Activated CD8-positive, alpha-beta T cell treated with anti-CD3 and anti-CD28 coated beads for 36 hours (primary cell): ENCODE data around the gene DSG3. TPM values are rescaled to one million over a fixed set of nuclear protein-coding genes. Genes with fewer than 3 reads are reported as not detected.
"Not testable (repeated sequence)": the region's sequence is repeated elsewhere in the genome, so short reads cannot be mapped to it uniquely, and the experiment has no call there.

Source experiments
- ATAC-seq: fragments of 200-7000 bp; cut with Tn5 transposase; one replicate; pipeline ENCODE4 v1.10.0; 2021; ENCODE audit warnings: mild to moderate bottlenecking, moderate library complexity
- CTCF ChIA-PET: fragments of 350-600 bp; sonication (Branson Sonifier 250); formaldehyde crosslinking; loops from one replicate; lab custom pipeline; 2021; ENCODE audit warnings: antibody characterized with exemption; lab: Charles Lee
- POLR2A ChIA-PET: fragments of 350-600 bp; sonication (Branson Sonifier 250); formaldehyde crosslinking; loops from one replicate; lab custom pipeline; 2021; ENCODE audit warnings: antibody characterized with exemption; lab: Charles Lee
- DNase-seq: peaks from one replicate; pipeline ENCODE4 v3.0.0-alpha.2; 2020
- H3K27ac Mint-ChIP-seq: one replicate; pipeline ENCODE4 v1.8.0; 2021; ENCODE audit warnings: mild to moderate bottlenecking, mixed read lengths
- H3K27me3 Mint-ChIP-seq: one replicate; pipeline ENCODE4 v1.8.0; 2021; ENCODE audit warnings: mixed read lengths
- H3K36me3 Mint-ChIP-seq: one replicate; pipeline ENCODE4 v1.8.0; 2021; ENCODE audit warnings: low read depth, mixed read lengths
- H3K4me1 Mint-ChIP-seq: one replicate; pipeline ENCODE4 v1.8.0; 2021; ENCODE audit warnings: low read depth, mixed read lengths
- H3K4me3 Mint-ChIP-seq: one replicate; pipeline ENCODE4 v1.8.0; 2021; ENCODE audit warnings: mild to moderate bottlenecking, moderate library complexity, mixed read lengths
- H3K9me3 Mint-ChIP-seq: one replicate; pipeline ENCODE4 v1.8.0; 2021; ENCODE audit warnings: mixed read lengths
- intact Hi-C: fragments of 100-400 bp; cut with micrococcal nuclease; formaldehyde crosslinking; loops from one replicate; pipeline ENCODE4 v1.10.0; 2022
- total RNA-seq, 2 experiments: library from RNA; stranded (reverse); gene quantifications; one replicate each; pipeline ENCODE4 v1.2.3, GENCODE V29; 2021
- TF ChIP-seq, protein P1 (sequence below): fragments of 200-600 bp; IDR thresholded peaks from one replicate; pipeline ENCODE4 v1.8.0; 2022; ENCODE audit warnings: antibody characterized with exemption, mild to moderate bottlenecking

The DSG3 gene
- total RNA-seq, 2 experiments from 2014 or later: not detected

DNA sequence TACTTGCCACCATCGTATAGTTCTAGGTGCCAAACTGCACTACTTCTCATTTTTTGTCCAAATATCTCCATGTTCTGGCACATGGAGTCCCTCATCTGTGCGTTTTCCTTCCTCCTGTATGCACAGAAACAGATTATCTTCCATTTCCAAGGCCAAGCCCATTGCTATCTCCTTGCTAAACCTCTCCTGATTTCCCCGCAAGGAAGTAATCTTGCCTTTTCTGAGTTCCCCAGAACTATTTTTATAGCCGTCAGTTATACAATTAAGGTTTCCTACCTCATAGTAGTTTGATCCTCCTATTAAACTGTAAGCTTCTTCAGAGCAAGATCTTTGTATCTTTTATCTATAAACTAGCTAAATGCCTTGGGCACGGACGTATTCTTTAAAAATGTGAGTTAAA, 57.6 kb downstream of the DSG3 start:
- Mint-ChIP-seq H3K4me3 (no peak overlapping the region), H3K4me1 (no peaks in the 10 kb centered on the region), H3K27me3 (peaks cover 5% of the 10 kb centered on the region), H3K27ac (no peak overlapping the region), H3K36me3 (no peaks in the 10 kb centered on the region), H3K9me3 (no peaks in the 10 kb centered on the region)
- TF ChIP-seq, protein P1, sequence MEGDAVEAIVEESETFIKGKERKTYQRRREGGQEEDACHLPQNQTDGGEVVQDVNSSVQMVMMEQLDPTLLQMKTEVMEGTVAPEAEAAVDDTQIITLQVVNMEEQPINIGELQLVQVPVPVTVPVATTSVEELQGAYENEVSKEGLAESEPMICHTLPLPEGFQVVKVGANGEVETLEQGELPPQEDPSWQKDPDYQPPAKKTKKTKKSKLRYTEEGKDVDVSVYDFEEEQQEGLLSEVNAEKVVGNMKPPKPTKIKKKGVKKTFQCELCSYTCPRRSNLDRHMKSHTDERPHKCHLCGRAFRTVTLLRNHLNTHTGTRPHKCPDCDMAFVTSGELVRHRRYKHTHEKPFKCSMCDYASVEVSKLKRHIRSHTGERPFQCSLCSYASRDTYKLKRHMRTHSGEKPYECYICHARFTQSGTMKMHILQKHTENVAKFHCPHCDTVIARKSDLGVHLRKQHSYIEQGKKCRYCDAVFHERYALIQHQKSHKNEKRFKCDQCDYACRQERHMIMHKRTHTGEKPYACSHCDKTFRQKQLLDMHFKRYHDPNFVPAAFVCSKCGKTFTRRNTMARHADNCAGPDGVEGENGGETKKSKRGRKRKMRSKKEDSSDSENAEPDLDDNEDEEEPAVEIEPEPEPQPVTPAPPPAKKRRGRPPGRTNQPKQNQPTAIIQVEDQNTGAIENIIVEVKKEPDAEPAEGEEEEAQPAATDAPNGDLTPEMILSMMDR: no peak
- ChIA-PET CTCF (no interaction called here), POLR2A (no interaction called here)
- ATAC-seq (no peak), DNase-seq (no peak)
- intact Hi-C loops: no loop called here

- CTCF ChIA-PET: no interaction called here
- DNase-seq (no peak), ATAC-seq (no peak)
- intact Hi-C loops: no loop called here
- no peaks in the 10 kb centered on the region for H3K4me1 Mint-ChIP-seq
- TF ChIP-seq, protein P1: no peak
- peaks cover 3% of the 10 kb centered on the region for H3K27me3 Mint-ChIP-seq
- POLR2A ChIA-PET: no interaction called here
- H3K9me3 Mint-ChIP-seq: no peaks in the 10 kb centered on the region
- no peak overlapping the region for H3K27ac Mint-ChIP-seq
- H3K4me3 Mint-ChIP-seq: no peak overlapping the region
- H3K36me3 Mint-ChIP-seq: no peaks in the 10 kb centered on the region
These were observed 58.6 kb downstream of the DSG3 start for GRCh38 chr18:31506024-31506742.

GRCh38 chr18:31507124-31507523, 59.6 kb downstream of the DSG3 start:
- DNase-seq, POLR2A ChIA-PET, ATAC-seq, H3K4me1 Mint-ChIP-seq, H3K36me3 Mint-ChIP-seq, H3K9me3 Mint-ChIP-seq, H3K4me3 Mint-ChIP-seq, intact Hi-C loops, H3K27me3 Mint-ChIP-seq, CTCF ChIA-PET, H3K27ac Mint-ChIP-seq: not testable (repeated sequence)

GRCh38 chr18:31508781-31509180, 61.2 kb downstream of the DSG3 start:
- Mint-ChIP-seq H3K4me3 (no peak overlapping the region), H3K36me3 (no peaks in the 10 kb centered on the region), H3K27ac (no peak overlapping the region), H3K9me3 (no peaks in the 10 kb centered on the region), H3K4me1 (no peaks in the 10 kb centered on the region), H3K27me3 (no peaks in the 10 kb centered on the region)
- POLR2A ChIA-PET: no interaction called here
- ATAC-seq: no peak
- intact Hi-C loops: no loop called here
- CTCF ChIA-PET: no interaction called here
- no peak for DNase-seq
- TF ChIP-seq, protein P1: no peak

GRCh38 chr18:31509571-31509970, 62.0 kb downstream of the DSG3 start:
- POLR2A ChIA-PET: no interaction called here
- ATAC-seq (no peak), DNase-seq (no peak)
- intact Hi-C loops: no loop called here
- H3K4me1 Mint-ChIP-seq: no peaks in the 10 kb centered on the region
- no peaks in the 10 kb centered on the region for H3K27me3 Mint-ChIP-seq
- H3K36me3 Mint-ChIP-seq: no peaks in the 10 kb centered on the region
- H3K27ac Mint-ChIP-seq: no peak overlapping the region
- TF ChIP-seq, protein P1: no peak
- no peaks in the 10 kb centered on the region for H3K9me3 Mint-ChIP-seq
- H3K4me3 Mint-ChIP-seq: no peak overlapping the region
- CTCF ChIA-PET: no interaction called here
